HepG2 (cell line): ENCODE data around the gene SLC39A10. TPM values are rescaled to one million over a fixed set of nuclear protein-coding genes. Genes with fewer than 3 reads are reported as not detected.

Experiments
- ATAC-seq: fragments of 200-7000 bp; cut with Tn5 transposase; 3 replicates; pipeline ENCODE4 v1.9.1; 2020; ENCODE audit warnings: mild to moderate bottlenecking, moderate library complexity
- Bru-seq: library from RNA; stranded (reverse); fragments of 400-500 nt; gene quantifications from one replicate; lab custom pipeline; 2021; lab: Mats Ljungman, UMichigan
- BruChase-seq, 2 experiments: library from RNA; stranded (reverse); fragments of 400-500 nt; gene quantifications; one replicate each; lab custom pipeline; 2021; lab: Mats Ljungman, UMichigan
- BruUV-seq: library from RNA; stranded (reverse); fragments of 400-500 nt; replicated peaks from 2 replicates; lab custom pipeline; 2021; lab: Mats Ljungman, UMichigan
- CTCF ChIA-PET: fragments of 300-600 bp; formaldehyde crosslinking; extraction: SDS; loops from one replicate; lab custom pipeline; 2021; ENCODE audit warnings: low total read pairs, inconsistent platforms, low intra/inter-chr PET ratio; lab: Yijun Ruan, JAX
- POLR2A ChIA-PET: fragments of 350-600 bp; sonication (Branson Sonifier 250); formaldehyde crosslinking; loops from one replicate; lab custom pipeline; 2020; ENCODE audit warnings: antibody characterized with exemption, inconsistent platforms; lab: Yijun Ruan, JAX
- DNase-seq: peaks from one replicate; pipeline ENCODE4 v3.0.0-alpha.2; 2015; ENCODE audit warnings: low spot score
- FAIRE-seq: peaks from 3 replicates; lab custom pipeline; 2011; peaks lifted over from hg19 to GRCh38; lab: Jason Lieb, UNC
- H2AFZ ChIP-seq: one replicate; pipeline ENCODE4 v1.6.1; 2011; ENCODE audit warnings: low read length, inconsistent platforms
- H3K27ac ChIP-seq: fragments of 300-600 bp; 3 replicates; pipeline ENCODE4 v1.8.0; 2011; ENCODE audit warnings: mixed run types, mild to moderate bottlenecking, mixed read lengths, low read length, inconsistent platforms; ENCODE audit not compliant: insufficient read depth; ENCODE audit errors: extremely low read length
- H3K27me3 ChIP-seq, 2 experiments: fragments of 200-600 bp in 1 of 2; 2 replicates in 1 of 2; 3 replicates in 1 of 2; pipeline versions ENCODE4 v1.6.0 to v1.8.0; 2011; ENCODE audit warnings: low read length in 2 of 2, mild to moderate bottlenecking in 2 of 2, moderate library complexity in 2 of 2, inconsistent platforms in 1 of 2; ENCODE audit not compliant: insufficient read depth in 2 of 2, control insufficient read depth in 1 of 2
- H3K36me3 ChIP-seq, 2 experiments: fragments of 200-600 bp in 1 of 2; replicated peaks in 1 of 2; 2 replicates in 1 of 2; 3 replicates in 1 of 2; pipeline versions ENCODE4 v1.5.1 to v1.8.0; 2011; ENCODE audit warnings: low read length in 2 of 2, inconsistent platforms in 1 of 2; ENCODE audit not compliant: insufficient read depth in 2 of 2, control insufficient read depth in 1 of 2
- H3K4me1 ChIP-seq: 2 replicates; pipeline ENCODE4 v1.5.1; 2012; ENCODE audit warnings: low read length, inconsistent platforms; ENCODE audit not compliant: insufficient read depth
- H3K4me2 ChIP-seq: 2 replicates; pipeline ENCODE4 v1.6.0; 2011; ENCODE audit warnings: low read depth, low read length, inconsistent platforms
- H3K4me3 ChIP-seq, 3 experiments: fragments of 200-600 bp in 1 of 3; sonication (generic), shearing (Covaris generic) in 1 of 3; replicated peaks in 1 of 3; 2 replicates each; pipeline ENCODE4 v1.5.1; 2011 to 2016; ENCODE audit warnings: low read length in 3 of 3, inconsistent platforms in 2 of 3, low read depth in 2 of 3, mild to moderate bottlenecking in 2 of 3, control low read depth in 1 of 3, mixed read lengths in 1 of 3; ENCODE audit not compliant: insufficient read depth in 1 of 3
- H3K79me2 ChIP-seq: one replicate; pipeline ENCODE4 v1.6.1; 2011; ENCODE audit warnings: low read length, inconsistent platforms; ENCODE audit not compliant: insufficient read depth
- H3K9ac ChIP-seq: 2 replicates; pipeline ENCODE4 v1.6.0; 2011; ENCODE audit warnings: mild to moderate bottlenecking, low read depth, low read length, inconsistent platforms; ENCODE audit not compliant: insufficient read depth
- H3K9me3 ChIP-seq: 2 replicates; pipeline ENCODE4 v1.5.1; 2012; ENCODE audit warnings: mild to moderate bottlenecking, low read length
- H4K20me1 ChIP-seq: 2 replicates; pipeline ENCODE4 v1.6.0; 2011; ENCODE audit warnings: inconsistent platforms, mild to moderate bottlenecking, low read length, moderate library complexity; ENCODE audit not compliant: insufficient read depth
- AFF4 ChIP-seq: sonication (generic); formaldehyde crosslinking; IDR thresholded peaks from 2 replicates; pipeline ENCODE4 v1.4.0; 2020; ENCODE audit warnings: missing genetic modification reagents
- GRHL1 ChIP-seq: sonication (generic); formaldehyde crosslinking; conservative IDR thresholded peaks from 2 replicates; pipeline ENCODE4 v1.8.0; 2022; ENCODE audit warnings: missing genetic modification reagents
- KDM5A ChIP-seq: fragments of 200-600 bp; sonication (generic); IDR thresholded peaks from 2 replicates; pipeline ENCODE4 v1.7.0; 2018; ENCODE audit warnings: antibody characterized with exemption, mild to moderate bottlenecking, low read length, borderline replicate concordance
- MTA3 ChIP-seq: sonication (generic); formaldehyde crosslinking; IDR thresholded peaks from 2 replicates; pipeline ENCODE4 v1.4.0; 2020; ENCODE audit warnings: missing genetic modification reagents
- NFE2 ChIP-seq: sonication (generic); formaldehyde crosslinking; IDR thresholded peaks from 2 replicates; pipeline ENCODE4 v1.4.0; 2020; ENCODE audit warnings: missing genetic modification reagents
- PAX8 ChIP-seq: sonication (generic); formaldehyde crosslinking; IDR thresholded peaks from 2 replicates; pipeline ENCODE4 v1.8.0; 2022; ENCODE audit warnings: mild to moderate bottlenecking, missing genetic modification reagents, borderline replicate concordance
- TEF ChIP-seq: sonication (generic); formaldehyde crosslinking; IDR thresholded peaks from 2 replicates; pipeline ENCODE4 v1.5.0; 2020; ENCODE audit warnings: missing genetic modification reagents
- ZNF441 ChIP-seq: sonication (generic); formaldehyde crosslinking; IDR thresholded peaks from 2 replicates; pipeline ENCODE4 v1.7.0; 2021; ENCODE audit warnings: missing genetic modification reagents, borderline replicate concordance
- ZNF878 ChIP-seq: sonication (generic); formaldehyde crosslinking; IDR thresholded peaks from 2 replicates; pipeline ENCODE4 v1.8.1; 2023; ENCODE audit warnings: mild to moderate bottlenecking, missing genetic modification reagents, moderate library complexity
- ZZZ3 ChIP-seq: sonication (generic); formaldehyde crosslinking; IDR thresholded peaks from 2 replicates; pipeline ENCODE4 v1.4.0; 2020; ENCODE audit warnings: missing genetic modification reagents, mild to moderate bottlenecking, borderline replicate concordance
- WGBS: methylation state at CpG from one replicate; pipeline ENCODE4 v1.1.6; 2017; ENCODE audit warnings: low lambda C conversion rate; 5-methylcytosine and 5-hydroxymethylcytosine counted together
- in situ Hi-C: cut with HindIII; loops from 2 replicates; pipeline ENCODE4 v1.10.0; 2017; ENCODE audit warnings: low pct_unique_long_range_greater_than_20kb; ENCODE audit not compliant: extremely low pct_ligation_motif_present
- intact Hi-C: fragments of 100-400 bp; cut with micrococcal nuclease; formaldehyde crosslinking; loops from one replicate; pipeline ENCODE4 v1.10.0; 2022; ENCODE audit not compliant: unreplicated experiment
- long read RNA-seq, 2 experiments: library from RNA in 1 of 2; library from polyadenylated mRNA in 1 of 2; stranded (forward) in 1 of 2; unstranded in 1 of 2; transcript quantifications; one replicate each; pipeline ENCODE4 v2.0.0, GENCODE V29; 2019 to 2022
- polyA minus RNA-seq, 3 experiments: library from RNA; depleted of rRNA, polyadenylated mRNA; stranded (reverse); fragments of >200 nt; gene quantifications; 2 replicates each; pipeline ENCODE4 v1.2.3, GENCODE V29; 2011; ENCODE audit warnings: low replicate concordance in 1 of 3
- polyA plus RNA-seq, 8 experiments: library from polyadenylated mRNA; depleted of rRNA in 3 of 8; stranded (reverse) in 7 of 8; unstranded in 1 of 8; fragments of >200 nt; fragmentation: Illumina TruSeq in 4 of 8; extraction: Trizol in 4 of 8; gene quantifications; 2 replicates each; pipeline versions ENCODE4 v1.2.1 to v1.2.3, GENCODE V29; 2011 to 2016; ENCODE audit warnings: low read depth in 4 of 8, missing spikeins in 1 of 8, mixed read lengths in 1 of 8; ENCODE audit not compliant: insufficient read depth in 1 of 8
- total RNA-seq, 5 experiments: library from RNA; depleted of rRNA; stranded (reverse); fragments of >200 nt; fragmentation: Illumina TruSeq; extraction: Trizol; gene quantifications; 2 replicates each; pipeline ENCODE4 v1.2.3, GENCODE V29; 2016; ENCODE audit warnings: low read depth in 1 of 5

SLC39A10 gene
- total RNA-seq (2016; rRNA removed; fragmentation: Illumina TruSeq; extraction: Trizol) (7.2 and 13.2 TPM in 2 replicates), polyA plus RNA-seq (2011; rRNA removed) (21.0 and 21.3 TPM in 2 replicates), polyA minus RNA-seq (2011; rRNA and poly(A)+ RNA removed; ENCODE audit: low replicate concordance) (53.0 and 116 TPM in 2 replicates), Bru-seq, nascent RNA (percentile 81 among the genes with signal in this experiment), BruChase-seq, experiment 1, labeled RNA remaining after a 6-hour chase (percentile 80 among the genes with signal in this experiment), BruChase-seq, experiment 2, labeled RNA remaining after a 2-hour chase (percentile 75 among the genes with signal in this experiment)
- 2.7 and 4.0 TPM in 2 replicates for total RNA-seq (2016; cell fraction: cytosol; rRNA removed; fragmentation: Illumina TruSeq; extraction: Trizol; ENCODE audit: low read depth)
- 7.2 and 12.7 TPM in 2 replicates for total RNA-seq (2016; cell fraction: insoluble cytoplasmic fraction; rRNA removed; fragmentation: Illumina TruSeq; extraction: Trizol)
- total RNA-seq (2016; cell fraction: membrane; rRNA removed; fragmentation: Illumina TruSeq; extraction: Trizol), result 3.5 and 4.7 TPM in 2 replicates
- 17.2 and 19.6 TPM in 2 replicates for total RNA-seq (2016; cell fraction: nucleus; rRNA removed; fragmentation: Illumina TruSeq; extraction: Trizol)
- 8.3 and 17.1 TPM in 2 replicates for polyA plus RNA-seq (2011; cell fraction: cytosol; rRNA removed)
- 9.1 and 12.0 TPM in 2 replicates for polyA plus RNA-seq (2011; cell fraction: nucleus; rRNA removed)
- 22.8 and 23.0 TPM in 2 replicates for polyA plus RNA-seq (2012)
- 0.12 and 0.20 TPM in 2 replicates for polyA plus RNA-seq (2016; cell fraction: cytosol; fragmentation: Illumina TruSeq; extraction: Trizol; ENCODE audit: low read depth)
- polyA plus RNA-seq (2016; cell fraction: insoluble cytoplasmic fraction; fragmentation: Illumina TruSeq; extraction: Trizol; ENCODE audit: low read depth), result 3.7 and 3.8 TPM in 2 replicates
- 1.0 and 1.3 TPM in 2 replicates for polyA plus RNA-seq (2016; cell fraction: membrane; fragmentation: Illumina TruSeq; extraction: Trizol; ENCODE audit: low read depth)
- polyA plus RNA-seq (2016; cell fraction: nucleus; fragmentation: Illumina TruSeq; extraction: Trizol; ENCODE audit: insufficient read depth, low read depth), result 11.1 TPM in 2 replicates
- 43.8 and 58.0 TPM in 2 replicates for polyA minus RNA-seq (2011; cell fraction: cytosol; rRNA and poly(A)+ RNA removed)
- 52.9 and 81.2 TPM in 2 replicates for polyA minus RNA-seq (2011; cell fraction: nucleus; rRNA and poly(A)+ RNA removed)
- long read RNA-seq, experiment 1, full-length matches to known transcripts, result 1 of 15 reads
- long read RNA-seq, experiment 1, partial matches to known transcripts, result 9 of 15 reads
- long read RNA-seq, experiment 1, other reads (novel, unspliced or antisense), result 5 of 15 reads
- long read RNA-seq, experiment 2, partial matches to known transcripts, result 1 of 22 reads
- long read RNA-seq, experiment 2, other reads (novel, unspliced or antisense), result 21 of 22 reads

- ChIA-PET POLR2A (interaction anchor here (0.7 to 1.8 kb wide), 15 partner anchors 9 to 1794 kb away, joined by 3 to 23 read pairs (median 3); partner anchors contain the start of gene GTF3C3), CTCF (no interaction called here)
- H3K4me1 ChIP-seq, result peaks cover 32% of the 10 kb centered on the region
- H3K36me3 ChIP-seq, result no peaks in the 10 kb centered on the region
- H3K27ac ChIP-seq, result peak within 1 kb of the TSS; percentile 82
- in situ Hi-C loops (loop anchor here (5.0 kb wide), 1 partner anchor 410 kb away; the partner anchor contains the start of gene DNAH7), intact Hi-C loops (loop anchor here (5.0 to 10.0 kb wide), 3 partner anchors 115 to 410 kb away; partner anchors contain the start of gene DNAH7)
- peaks cover 15% of the 10 kb centered on the region for H3K79me2 ChIP-seq
- no TSS peak for BruUV-seq
- peak; percentile 79 for FAIRE-seq
- peak within 1 kb of the TSS; percentile 82 for H3K4me2 ChIP-seq
- H2AFZ ChIP-seq, result peak within 1 kb of the TSS; percentile 82
- H3K27me3 ChIP-seq, result no peaks in the 10 kb centered on the region
- under 1% methylated on average over 36 of the region's 85 CpGs for WGBS
- peak within 1 kb of the TSS; percentile 84 to 94 (median 90) for H3K4me3 ChIP-seq
- peaks cover 21% of the 10 kb centered on the region for H4K20me1 ChIP-seq
- peak; percentile 98 for DNase-seq
- peak within 1 kb of the TSS; percentile 90 for H3K9ac ChIP-seq
- ATAC-seq, result peak; percentile 83
- no peaks in the 10 kb centered on the region for H3K9me3 ChIP-seq
- TF ChIP-seq ZNF878 (no peak), ZNF441 (CRISPR knock-in tag) (peak; percentile 30), AFF4 (CRISPR knock-in tag) (peak; percentile 49; the same call in 1 of the 2 replicates), GRHL1 (CRISPR knock-in tag) (no peak; the same call in 1 of the 2 replicates), MTA3 (CRISPR knock-in tag) (no peak), KDM5A (no peak; the same call in 1 of the 2 replicates), TEF (CRISPR knock-in tag) (no peak), ZZZ3 (CRISPR knock-in tag) (no peak; the same call in 1 of the 2 replicates), PAX8 (CRISPR knock-in tag) (0 out of 2 replicates have a peak, but pooled peaks have one; percentile 75), NFE2 (CRISPR knock-in tag) (no peak)
Observed at GRCh38 chr2:195656859-195657633, at the start of gene SLC39A10. SLC39A10 (plus strand) TSS chr2:195657226; CDS start chr2:195680043, 22,817 bp downstream.
